ENCODE results near the gene AAK1.

AAK1 gene

DNA sequence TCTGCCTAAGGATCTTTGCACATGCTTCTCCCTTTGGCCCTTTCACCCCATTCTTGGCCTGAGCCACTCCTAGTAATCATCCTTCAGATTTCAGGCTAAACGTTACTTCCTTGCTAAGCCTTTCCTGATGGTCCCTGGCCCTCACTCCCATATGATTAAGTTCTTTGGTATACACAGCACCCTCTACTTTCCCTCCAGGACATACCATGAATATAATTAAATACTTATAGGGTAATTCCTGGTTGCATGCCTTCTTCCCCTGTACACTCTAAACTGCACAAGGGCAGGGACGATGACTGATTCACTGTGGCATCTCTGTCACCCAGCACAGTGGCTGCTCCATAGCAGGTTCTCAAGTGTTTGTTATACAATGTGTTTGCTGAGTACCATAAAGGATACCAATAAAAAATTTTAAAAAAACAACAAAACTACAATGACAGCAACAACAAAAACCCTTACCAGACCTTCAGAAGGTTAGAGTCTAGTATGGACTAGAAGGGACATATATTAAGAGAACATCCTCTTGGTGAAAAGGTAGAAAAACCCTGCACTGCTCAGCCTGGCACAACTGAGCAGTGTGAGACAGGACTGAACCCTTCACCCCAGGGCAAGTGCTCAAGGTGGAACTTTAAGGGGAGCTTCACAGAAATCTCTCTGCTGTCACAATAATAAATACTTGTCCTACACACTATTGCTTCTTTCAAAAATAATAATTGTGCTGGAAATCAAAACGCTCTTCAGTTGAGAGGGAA is 76.2 kb downstream of the AAK1 start:
- no peak overlapping the region for H3K4me3 ChIP-seq (ENCODE audit: low read depth, low read length)
- TF ChIP-seq, protein P1, sequence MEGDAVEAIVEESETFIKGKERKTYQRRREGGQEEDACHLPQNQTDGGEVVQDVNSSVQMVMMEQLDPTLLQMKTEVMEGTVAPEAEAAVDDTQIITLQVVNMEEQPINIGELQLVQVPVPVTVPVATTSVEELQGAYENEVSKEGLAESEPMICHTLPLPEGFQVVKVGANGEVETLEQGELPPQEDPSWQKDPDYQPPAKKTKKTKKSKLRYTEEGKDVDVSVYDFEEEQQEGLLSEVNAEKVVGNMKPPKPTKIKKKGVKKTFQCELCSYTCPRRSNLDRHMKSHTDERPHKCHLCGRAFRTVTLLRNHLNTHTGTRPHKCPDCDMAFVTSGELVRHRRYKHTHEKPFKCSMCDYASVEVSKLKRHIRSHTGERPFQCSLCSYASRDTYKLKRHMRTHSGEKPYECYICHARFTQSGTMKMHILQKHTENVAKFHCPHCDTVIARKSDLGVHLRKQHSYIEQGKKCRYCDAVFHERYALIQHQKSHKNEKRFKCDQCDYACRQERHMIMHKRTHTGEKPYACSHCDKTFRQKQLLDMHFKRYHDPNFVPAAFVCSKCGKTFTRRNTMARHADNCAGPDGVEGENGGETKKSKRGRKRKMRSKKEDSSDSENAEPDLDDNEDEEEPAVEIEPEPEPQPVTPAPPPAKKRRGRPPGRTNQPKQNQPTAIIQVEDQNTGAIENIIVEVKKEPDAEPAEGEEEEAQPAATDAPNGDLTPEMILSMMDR (conservative IDR thresholded peaks at IDR 0.05; ENCODE audit: low read depth, low read length), result no peak
- DNase-seq (ENCODE audit: low read depth), result peak; percentile 25

DNA sequence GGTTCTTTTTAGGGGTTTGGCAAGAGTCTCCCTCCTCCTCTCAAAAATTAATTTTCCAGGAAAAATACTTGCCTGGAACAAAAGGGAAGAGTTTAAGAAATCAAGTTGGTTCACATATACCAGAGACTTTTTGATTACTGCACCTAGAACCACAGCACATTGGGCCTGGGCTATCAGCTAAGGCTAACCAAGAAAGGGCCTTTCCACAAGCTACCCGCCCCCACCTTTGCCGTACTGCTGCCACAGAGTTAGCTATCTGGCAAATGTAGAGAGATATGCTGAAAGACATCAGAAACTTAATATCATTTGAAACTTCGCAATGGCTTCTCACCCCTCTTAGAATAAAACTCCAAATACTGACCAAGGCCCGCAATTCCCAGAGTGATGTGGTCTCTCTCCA is 76.9 kb downstream of the AAK1 start:
- TF ChIP-seq, protein P1 (conservative IDR thresholded peaks at IDR 0.05; ENCODE audit: low read depth, low read length), result no peak

DNA sequence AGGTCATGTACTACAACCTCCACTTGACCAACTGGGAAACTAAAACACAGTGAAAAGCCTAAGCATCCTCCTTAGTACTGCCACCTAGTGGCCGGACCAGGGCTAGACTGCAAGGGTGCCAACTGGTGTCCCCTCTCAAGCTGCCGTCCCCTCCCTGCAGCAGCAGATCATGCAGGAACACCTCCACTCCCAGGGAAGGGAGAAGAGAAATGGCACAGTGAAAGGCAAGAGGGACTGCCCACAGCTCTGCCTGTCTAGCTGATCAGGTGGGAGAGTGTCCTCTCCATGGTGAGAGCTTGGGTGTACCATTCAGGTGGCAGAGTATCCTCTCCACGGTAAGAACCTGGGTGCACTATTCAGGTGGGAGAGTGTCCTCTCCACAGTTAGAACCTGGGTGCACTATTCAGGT is 78.1 kb downstream of the AAK1 start:
- H3K4me3 ChIP-seq (ENCODE audit: low read depth, low read length), result no peak overlapping the region

More for the DNA sequence above, 76.9 kb downstream of the AAK1 start:
- H3K4me3 ChIP-seq (ENCODE audit: low read depth, low read length), result no peak overlapping the region
- no peak for DNase-seq (ENCODE audit: low read depth)

DNA sequence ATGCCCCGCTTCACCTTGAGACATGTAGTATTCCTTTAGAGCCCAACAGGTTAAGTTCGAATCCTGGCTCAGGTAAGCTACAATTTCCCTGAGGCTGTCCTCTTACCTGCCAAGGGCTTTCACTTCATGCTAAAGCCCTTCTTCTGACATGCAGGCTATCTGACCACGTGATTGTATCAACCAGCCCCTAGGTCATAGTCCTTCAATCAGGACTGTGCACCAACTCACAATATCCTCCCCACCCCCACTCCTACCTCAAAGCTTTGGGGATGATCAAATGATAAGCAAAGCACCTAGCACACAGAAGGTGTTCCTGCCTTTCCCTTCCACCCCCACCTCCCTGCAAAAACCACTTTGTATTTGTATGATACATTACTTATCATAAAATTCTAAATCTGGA is 78.9 kb downstream of the AAK1 start:
- no peak for DNase-seq (ENCODE audit: low read depth)
- TF ChIP-seq, protein P1 (conservative IDR thresholded peaks at IDR 0.05; ENCODE audit: low read depth, low read length), result no peak
- H3K4me3 ChIP-seq (ENCODE audit: low read depth, low read length), result no peak overlapping the region

More for the DNA sequence above, 78.1 kb downstream of the AAK1 start:
- peak; percentile 39 for DNase-seq (ENCODE audit: low read depth)
- TF ChIP-seq, protein P1 (conservative IDR thresholded peaks at IDR 0.05; ENCODE audit: low read depth, low read length), result peak; percentile 78

DNA sequence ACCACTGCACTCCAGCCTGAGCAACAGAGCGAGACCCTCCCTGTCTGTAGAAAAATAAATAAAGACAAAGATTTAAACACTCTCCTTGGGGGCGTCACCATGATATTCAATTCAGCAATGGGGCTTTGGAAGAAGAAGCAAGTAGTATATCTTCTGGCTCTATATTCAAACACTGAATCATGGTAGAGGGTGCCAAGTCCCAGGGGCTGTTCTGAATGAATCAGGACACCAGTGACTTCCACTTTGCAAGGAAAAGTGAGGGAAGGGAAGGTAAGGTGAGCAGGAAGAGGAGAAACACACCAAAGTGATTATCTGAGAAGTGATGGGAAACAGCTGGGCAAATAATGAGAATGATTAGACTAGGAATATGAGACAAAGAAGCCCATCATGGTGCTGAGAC is 80.5 kb downstream of the AAK1 start:
- TF ChIP-seq, protein P1 (conservative IDR thresholded peaks at IDR 0.05; ENCODE audit: low read depth, low read length), result no peak
- DNase-seq (ENCODE audit: low read depth), result no peak
- H3K4me3 ChIP-seq (ENCODE audit: low read depth, low read length), result no peak overlapping the region

DNA sequence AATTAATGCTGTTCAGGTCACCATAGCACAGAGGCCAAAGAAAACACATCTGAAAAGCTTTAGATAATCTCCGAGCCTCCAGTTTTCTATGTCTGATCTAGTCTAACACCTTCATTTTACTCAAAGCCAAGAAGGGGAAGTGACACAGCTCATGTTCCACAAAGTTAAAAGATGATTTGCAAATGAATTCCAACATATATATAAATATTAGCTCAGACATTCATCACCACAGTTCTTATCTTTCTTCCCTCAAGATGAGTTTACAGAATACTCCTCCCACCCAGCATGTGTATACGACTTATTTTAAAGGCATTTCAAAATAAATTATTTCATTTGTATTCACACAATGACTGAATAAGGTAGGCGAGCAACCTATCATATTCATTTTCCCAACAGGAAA is 82.4 kb downstream of the AAK1 start:
- peak; percentile 29 for DNase-seq (ENCODE audit: low read depth)
- TF ChIP-seq, protein P1 (conservative IDR thresholded peaks at IDR 0.05; ENCODE audit: low read depth, low read length), result no peak

DNA sequence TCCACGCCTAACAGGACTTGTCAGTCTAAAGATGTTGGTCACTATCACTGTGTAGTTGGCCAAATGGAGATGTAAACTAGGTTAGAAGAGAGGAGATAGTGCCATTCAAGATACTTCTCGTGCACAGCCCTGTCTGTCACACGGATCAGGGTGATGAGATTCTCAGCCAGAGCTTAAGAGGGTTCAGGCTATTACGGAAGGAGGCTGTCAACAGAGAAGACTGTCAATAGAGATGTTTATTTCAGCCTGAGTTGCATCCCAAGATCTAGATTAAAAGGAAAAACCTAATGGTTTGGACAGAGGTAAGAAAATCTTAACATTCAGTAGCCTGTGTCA is 83.4 kb downstream of the AAK1 start:
- DNase-seq (ENCODE audit: low read depth), result no peak
- TF ChIP-seq, protein P1 (conservative IDR thresholded peaks at IDR 0.05; ENCODE audit: low read depth, low read length), result no peak
- no peak overlapping the region for H3K4me3 ChIP-seq (ENCODE audit: low read depth, low read length)

More for the DNA sequence above, 82.4 kb downstream of the AAK1 start:
- H3K4me3 ChIP-seq (ENCODE audit: low read depth, low read length), result no peak overlapping the region

All from choroid plexus epithelial cell (primary cell).